Spleen (tissue), 13 donors: ENCODE data around the gene LIMA1. TPM values are rescaled to one million over a fixed set of nuclear protein-coding genes. Genes with fewer than 3 reads are reported as not detected.
A peak's percentile ranks its signal among the peaks of the same experiment; 100 is the strongest.
"Not testable (repeated sequence)": the region's sequence is repeated elsewhere in the genome, so short reads cannot be mapped to it uniquely, and the experiment has no call there.

Experiments used
- DNase-seq: peaks from one replicate; pipeline ENCODE4 v3.0.0-alpha.2; 2020
- H3K27ac ChIP-seq, 8 donors: fragments of 200-600 bp; sonication (generic) in 7 of 8; 1 replicate in 4 of 8; 2 replicates in 4 of 8; pipeline versions ENCODE4 v1.5.0 to v1.8.0; 2016 to 2021; ENCODE audit warnings: inconsistent platforms in 4 of 8, mild to moderate bottlenecking in 4 of 8, moderate library complexity in 1 of 8
- H3K27me3 ChIP-seq, 7 donors: fragments of 200-600 bp; sonication (generic) in 6 of 7; replicated peaks in 1 of 7; 1 replicate in 4 of 7; 2 replicates in 3 of 7; pipeline versions ENCODE4 v1.5.0 to v1.8.0; 2016 to 2021; ENCODE audit warnings: inconsistent platforms in 3 of 7, mild to moderate bottlenecking in 1 of 7
- H3K36me3 ChIP-seq, 6 donors: fragments of 200-600 bp; sonication (generic) in 5 of 6; 1 replicate in 4 of 6; 2 replicates in 2 of 6; pipeline versions ENCODE4 v1.5.0 to v1.8.0; 2016 to 2021; ENCODE audit warnings: inconsistent platforms in 2 of 6
- H3K4me1 ChIP-seq, 6 donors: fragments of 200-600 bp; sonication (generic) in 5 of 6; 1 replicate in 3 of 6; 2 replicates in 3 of 6; pipeline versions ENCODE4 v1.5.0 to v1.8.0; 2016 to 2021; ENCODE audit warnings: inconsistent platforms in 3 of 6
- H3K4me3 ChIP-seq, 8 donors: fragments of 200-600 bp; sonication (generic) in 7 of 8; 1 replicate in 4 of 8; 2 replicates in 4 of 8; pipeline versions ENCODE4 v1.5.0 to v1.8.0; 2016 to 2021; ENCODE audit warnings: inconsistent platforms in 4 of 8, mild to moderate bottlenecking in 4 of 8, moderate library complexity in 2 of 8
- H3K9me3 ChIP-seq, 8 donors: fragments of 200-600 bp; sonication (generic) in 7 of 8; 1 replicate in 4 of 8; 2 replicates in 4 of 8; pipeline versions ENCODE4 v1.5.0 to v1.8.0; 2016 to 2021; ENCODE audit warnings: inconsistent platforms in 4 of 8
- POLR2A ChIP-seq, 3 donors: fragments of 450-650 bp; IDR thresholded peaks; one replicate each; pipeline ENCODE4 v1.5.1; 2017; ENCODE audit warnings: antibody characterized with exemption in 3 of 3, mild to moderate bottlenecking in 1 of 3
- POLR2AphosphoS5 ChIP-seq, 3 donors: sonication (generic); formaldehyde crosslinking; IDR thresholded peaks; one replicate each; pipeline ENCODE4 v1.5.1; 2017; ENCODE audit warnings: antibody characterized with exemption in 3 of 3
- WGBS, 5 donors: extraction: QIAGEN DNeasy Blood & Tissue Kit in 3 of 5; methylation state at CpG; one replicate each; pipeline versions ENCODE4 v1.1.5 to v1.1.7; 2013 to 2018; 5-methylcytosine and 5-hydroxymethylcytosine counted together
- intact Hi-C: fragments of 100-400 bp; cut with DNase I; formaldehyde crosslinking; loops from one replicate; pipeline ENCODE4 v1.15.0; 2023; ENCODE audit warnings: low total_unique reads
- long read RNA-seq, 2 donors: transcript quantifications; one replicate each; lab custom pipeline, GENCODE V29; 2026
- polyA plus RNA-seq, 3 donors: library from polyadenylated mRNA; stranded (reverse); fragments of 200-250 nt; gene quantifications; one replicate each; pipeline ENCODE4 v1.2.1, GENCODE V29; 2013
- total RNA-seq, 7 donors: library from RNA; depleted of rRNA in 3 of 7; stranded (reverse); fragments of >200 nt in 3 of 7; fragmentation: NEBNext Ultra II Directional in 4 of 7; extraction: Animal tissue kit (Norgen Biotek cat#: 25700) in 4 of 7; gene quantifications; one replicate each; pipeline versions ENCODE4 v1.1.0 to v1.2.1, GENCODE V29; 2016 to 2021
- TF ChIP-seq, protein P1 (sequence below), 11 experiments: fragments of 200-600 bp in 7 of 11; fragments of 450-650 bp in 4 of 11; sonication (generic) in 4 of 11; IDR thresholded peaks in 8 of 11; conservative IDR thresholded peaks in 3 of 11; 1 replicate in 7 of 11; 2 replicates in 4 of 11; pipeline versions ENCODE4 v1.4.0 to v1.8.0; 2016 to 2021; ENCODE audit warnings: antibody characterized with exemption in 11 of 11, inconsistent platforms in 4 of 11, mild to moderate bottlenecking in 1 of 11
- donor health status: healthy with polysubstance abuse.
- donor health status: DM: no; HTN: no; CAD: no; lungs with moderate emphysema.
- donor health status: DM: no; HTN: no; CAD: no.
- donor health status: Bipolar disorder and iron deficiency.
- donor health status: healthy.
- donor health status: DM: no; HTN: no; CAD: no.
- donor health status: DM: yes; HTN: yes; CAD: no.

Gene LIMA1
- total RNA-seq: 100 to 1,000 TPM in 1 of 7 donors, 10 to 100 TPM in 6; 59.5 to 102 (median 64.3) TPM
- polyA plus RNA-seq: 10 to 100 TPM; 15.3 to 45.1 (median 22.7) TPM
- long read RNA-seq, donor 1, transcript LIMA1-215 (8 exons, 3,254 nt): major isoform, 8 of 27 reads
- long read RNA-seq, donor 1, partial matches to known transcripts: 10 of 27 reads
- long read RNA-seq, donor 1, other reads (novel, unspliced or antisense): 0 of 27 reads
- long read RNA-seq, donor 2, partial matches to known transcripts: 31 of 37 reads
- long read RNA-seq, donor 2, other reads (novel, unspliced or antisense): 0 of 37 reads

DNA sequence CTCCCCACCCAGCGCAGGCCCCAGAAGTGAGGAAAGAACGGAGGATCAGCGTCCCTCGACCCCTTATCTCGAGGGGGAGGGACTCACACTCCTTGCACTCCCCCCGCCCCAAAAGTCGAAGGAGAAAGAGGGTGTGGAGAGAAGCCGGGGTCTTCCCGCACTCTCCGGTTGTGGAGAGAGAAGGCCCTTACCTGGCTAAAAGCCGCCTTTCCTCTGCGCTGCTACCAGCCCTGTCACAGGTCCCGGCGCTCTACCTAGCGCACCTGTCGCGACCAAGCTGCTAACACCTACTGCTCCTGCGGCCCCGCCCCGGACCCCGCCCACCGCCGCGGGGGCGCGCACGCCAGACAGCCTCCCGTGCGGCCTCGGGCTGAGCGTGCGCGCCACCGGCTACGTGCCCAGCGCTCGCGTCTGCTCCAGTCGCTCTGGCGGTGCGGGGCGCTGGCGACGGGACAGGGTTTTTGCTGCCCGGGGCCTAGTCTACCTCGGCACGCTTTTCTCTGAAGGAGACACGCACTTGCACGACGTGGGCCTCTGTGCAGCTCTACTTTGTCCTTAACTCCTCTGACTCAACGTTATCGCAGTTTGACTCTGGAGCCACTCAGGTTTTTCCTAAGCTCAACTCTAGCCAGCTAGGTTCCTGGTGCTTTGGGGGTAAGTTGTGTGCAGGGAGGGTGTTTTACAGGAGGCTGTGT, at the start of gene LIMA1:
Gene LIMA1 (minus strand): TSS at position 292 of the 695 bp plus-strand sequence. CDS start 34,769 bp downstream, outside the sequence.
- peak; percentile 90 to 91 (median 91) for TF ChIP-seq POLR2AphosphoS5 (IDR thresholded peaks at IDR 0.05)
- peak in 2 of 3 donors; percentile 23 to 43 for TF ChIP-seq POLR2A (IDR thresholded peaks at IDR 0.05)
- TF ChIP-seq, protein P1, sequence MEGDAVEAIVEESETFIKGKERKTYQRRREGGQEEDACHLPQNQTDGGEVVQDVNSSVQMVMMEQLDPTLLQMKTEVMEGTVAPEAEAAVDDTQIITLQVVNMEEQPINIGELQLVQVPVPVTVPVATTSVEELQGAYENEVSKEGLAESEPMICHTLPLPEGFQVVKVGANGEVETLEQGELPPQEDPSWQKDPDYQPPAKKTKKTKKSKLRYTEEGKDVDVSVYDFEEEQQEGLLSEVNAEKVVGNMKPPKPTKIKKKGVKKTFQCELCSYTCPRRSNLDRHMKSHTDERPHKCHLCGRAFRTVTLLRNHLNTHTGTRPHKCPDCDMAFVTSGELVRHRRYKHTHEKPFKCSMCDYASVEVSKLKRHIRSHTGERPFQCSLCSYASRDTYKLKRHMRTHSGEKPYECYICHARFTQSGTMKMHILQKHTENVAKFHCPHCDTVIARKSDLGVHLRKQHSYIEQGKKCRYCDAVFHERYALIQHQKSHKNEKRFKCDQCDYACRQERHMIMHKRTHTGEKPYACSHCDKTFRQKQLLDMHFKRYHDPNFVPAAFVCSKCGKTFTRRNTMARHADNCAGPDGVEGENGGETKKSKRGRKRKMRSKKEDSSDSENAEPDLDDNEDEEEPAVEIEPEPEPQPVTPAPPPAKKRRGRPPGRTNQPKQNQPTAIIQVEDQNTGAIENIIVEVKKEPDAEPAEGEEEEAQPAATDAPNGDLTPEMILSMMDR (IDR thresholded peaks at IDR 0.05 in 8 of 11, conservative IDR thresholded peaks at IDR 0.05 in 3 of 11): peak in 6 of 11 experiments; percentile 10 to 70 (median 52)
- H3K27me3 ChIP-seq: no peaks in the 10 kb centered on the region
- WGBS, 5 donors: 0% methylated on average over 42 to 52 of the region's 52 CpGs
- no peaks in the 10 kb centered on the region for H3K9me3 ChIP-seq
- peak within 1 kb of the TSS; percentile 64 to 90 (median 86) for H3K4me3 ChIP-seq
- peak within 1 kb of the TSS; percentile 74 to 87 (median 85) for H3K27ac ChIP-seq
- peaks cover 8 to 50% (median 30%) of the 10 kb centered on the region in 6 donors for H3K4me1 ChIP-seq
- no peaks in the 10 kb centered on the region for H3K36me3 ChIP-seq
- peak; percentile 96 for DNase-seq
- intact Hi-C loops: no loop called here

DNA sequence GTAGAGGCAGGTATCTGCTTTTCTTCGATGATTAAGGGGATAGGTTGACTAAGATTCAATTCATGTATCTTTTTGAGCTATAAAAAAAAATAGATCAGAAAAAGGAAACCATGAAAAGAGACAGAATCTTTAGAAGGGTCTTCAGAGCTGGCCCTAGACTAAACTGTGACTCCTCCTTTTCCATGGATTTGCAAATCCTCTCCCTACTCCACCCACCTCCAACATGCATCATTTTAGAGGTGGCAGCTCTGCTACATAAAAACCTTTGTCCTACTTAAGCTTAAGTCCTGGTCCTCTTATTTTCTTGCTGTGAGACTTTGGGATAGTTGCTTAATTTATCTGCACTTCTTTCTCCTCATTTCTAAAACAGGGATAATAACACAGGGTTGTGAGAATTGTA, 48.4 kb upstream of the LIMA1 start:
- H3K36me3 ChIP-seq: no peaks in the 10 kb centered on the region
- intact Hi-C loops: no loop called here
- H3K27ac ChIP-seq: no peak overlapping the region
- no peaks in the 10 kb centered on the region for H3K9me3 ChIP-seq
- WGBS, 5 donors: 80 to 93% (median 92%) methylated on average over 1 of the region's 1 CpG
- no peaks in the 10 kb centered on the region for H3K27me3 ChIP-seq
- H3K4me3 ChIP-seq: no peak overlapping the region
- DNase-seq: no peak
- H3K4me1 ChIP-seq: no peaks in the 10 kb centered on the region
- TF ChIP-seq, protein P1 (IDR thresholded peaks at IDR 0.05 in 8 of 11, conservative IDR thresholded peaks at IDR 0.05 in 3 of 11): no peak
- TF ChIP-seq POLR2AphosphoS5 (IDR thresholded peaks at IDR 0.05) (no peak), POLR2A (IDR thresholded peaks at IDR 0.05) (no peak)

DNA sequence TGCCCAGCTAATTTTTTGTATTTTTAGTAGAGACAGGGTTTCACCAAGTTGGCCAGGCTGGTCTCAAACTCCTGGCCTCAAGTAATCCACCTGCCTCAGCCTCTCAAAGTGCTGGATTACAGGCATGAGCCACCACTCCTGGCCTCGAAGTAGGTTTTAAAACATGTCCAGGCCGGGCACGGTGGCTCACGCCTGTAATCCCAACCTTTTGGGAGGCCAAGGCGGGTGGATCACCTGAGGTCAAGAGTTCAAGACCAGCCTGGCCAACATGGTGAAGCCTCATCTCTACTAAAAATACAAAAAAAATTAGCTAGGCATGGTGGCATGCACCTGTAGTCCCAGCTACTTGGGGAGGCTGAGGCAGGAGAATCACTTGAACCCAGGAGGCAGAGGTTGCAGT, 45.3 kb upstream of the LIMA1 start:
- H3K36me3 ChIP-seq, intact Hi-C loops: not testable (repeated sequence)

DNA sequence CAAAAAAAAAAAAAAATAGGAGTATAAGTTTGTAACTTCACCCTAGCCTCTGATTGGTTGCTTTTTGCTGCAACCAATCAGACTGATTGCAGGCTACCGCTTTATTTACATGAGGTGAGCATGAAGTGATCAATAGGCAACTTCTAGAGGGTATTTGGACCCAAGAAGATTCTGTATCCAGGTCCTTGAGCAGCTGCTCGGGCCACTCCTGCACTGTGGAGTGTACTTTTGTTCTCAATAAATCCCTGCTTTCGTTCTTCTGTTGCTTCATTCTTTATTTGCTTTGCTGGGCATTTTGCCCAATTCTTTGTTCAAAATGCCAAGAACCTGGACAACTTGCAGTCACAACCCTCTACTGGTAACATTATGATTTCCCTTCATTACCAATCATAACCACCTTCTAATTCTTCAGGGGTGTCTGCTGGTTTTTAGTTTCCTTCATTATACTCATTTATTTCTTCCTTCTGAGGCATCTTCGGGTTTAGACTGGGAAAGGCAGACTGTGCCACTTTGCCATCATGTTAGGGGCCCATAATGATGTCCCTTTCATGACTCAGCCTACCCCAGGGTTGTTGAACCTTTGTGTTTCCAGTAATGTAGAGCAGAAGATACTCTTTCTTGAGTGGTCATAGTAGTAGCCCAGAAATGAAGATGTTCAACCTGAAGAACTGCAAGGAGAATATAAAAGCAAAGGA, 43.4 kb upstream of the LIMA1 start:
- Histone ChIP-seq H3K4me1 (no peaks in the 10 kb centered on the region), H3K4me3 (no peak overlapping the region), H3K27me3 (no peaks in the 10 kb centered on the region), H3K9me3 (no peaks in the 10 kb centered on the region), H3K27ac (no peak overlapping the region), H3K36me3 (no peaks in the 10 kb centered on the region)
- 83 to 93% (median 87%) methylated on average over 4 of the region's 4 CpGs for WGBS, 5 donors
- TF ChIP-seq POLR2AphosphoS5 (IDR thresholded peaks at IDR 0.05) (no peak), POLR2A (IDR thresholded peaks at IDR 0.05) (no peak)
- TF ChIP-seq, protein P1 (IDR thresholded peaks at IDR 0.05 in 8 of 11, conservative IDR thresholded peaks at IDR 0.05 in 3 of 11): no peak
- no peak for DNase-seq
- intact Hi-C loops: no loop called here

More for the DNA sequence above, 45.3 kb upstream of the LIMA1 start:
- WGBS, 5 donors: 87 to 98% (median 93%) methylated on average over 5 of the region's 5 CpGs
- not testable (repeated sequence) for DNase-seq, H3K9me3 ChIP-seq, H3K27me3 ChIP-seq, H3K4me1 ChIP-seq, H3K27ac ChIP-seq, H3K4me3 ChIP-seq
